Mesendoderm (in vitro differentiated cells): ENCODE data around the gene TUBA1B.
A peak's percentile ranks its signal among the peaks of the same experiment; 100 is the strongest.
"Not testable (repeated sequence)": the region's sequence is repeated elsewhere in the genome, so short reads cannot be mapped to it uniquely, and the experiment has no call there.

Experiments
- DNase-seq: peaks from one replicate; pipeline ENCODE4 v3.0.0; 2013
- H2AK5ac ChIP-seq: 2 replicates; pipeline ENCODE4 v1.6.1; 2013; ENCODE audit warnings: low read length, inconsistent platforms
- H2BK120ac ChIP-seq: 2 replicates; pipeline ENCODE4 v1.6.1; 2013; ENCODE audit warnings: low read depth, mild to moderate bottlenecking, low read length, moderate library complexity, mixed read lengths
- H2BK15ac ChIP-seq: replicated peaks from 2 replicates; pipeline ENCODE4 v1.6.1; 2013; ENCODE audit warnings: low read depth, mild to moderate bottlenecking, moderate library complexity
- H2BK5ac ChIP-seq: 2 replicates; pipeline ENCODE4 v1.6.1; 2013; ENCODE audit warnings: low read length, inconsistent platforms
- H3K18ac ChIP-seq: 2 replicates; pipeline ENCODE4 v1.6.1; 2013; ENCODE audit warnings: mild to moderate bottlenecking, low read length, mixed read lengths
- H3K23ac ChIP-seq: one replicate; pipeline ENCODE4 v1.6.1; 2013; ENCODE audit warnings: low read length
- H3K27ac ChIP-seq: 2 replicates; pipeline ENCODE4 v1.5.1; 2013; ENCODE audit warnings: low read depth, mild to moderate bottlenecking, inconsistent platforms, low read length, moderate library complexity
- H3K27me3 ChIP-seq: 2 replicates; pipeline ENCODE4 v1.6.1; 2013; ENCODE audit warnings: low read length, control low read depth, mild to moderate bottlenecking, inconsistent platforms; ENCODE audit not compliant: insufficient read depth, poor library complexity
- H3K36me3 ChIP-seq: 2 replicates; pipeline ENCODE4 v1.6.1; 2013; ENCODE audit warnings: low read length, inconsistent platforms; ENCODE audit not compliant: control insufficient read depth, insufficient read depth
- H3K4ac ChIP-seq: one replicate; pipeline ENCODE4 v1.6.1; 2013; ENCODE audit warnings: low read depth, mild to moderate bottlenecking, low read length, moderate library complexity
- H3K4me1 ChIP-seq: 2 replicates; pipeline ENCODE4 v1.6.1; 2013; ENCODE audit warnings: low read depth, low read length, inconsistent platforms; ENCODE audit not compliant: control insufficient read depth
- H3K4me2 ChIP-seq: 2 replicates; pipeline ENCODE4 v1.6.1; 2013; ENCODE audit warnings: low read length
- H3K4me3 ChIP-seq: 2 replicates; pipeline ENCODE4 v1.5.1; 2013; ENCODE audit warnings: mild to moderate bottlenecking, low read length
- H3K56ac ChIP-seq: one replicate; pipeline ENCODE4 v1.6.1; 2013; ENCODE audit warnings: low read length
- H3K79me1 ChIP-seq: 2 replicates; pipeline ENCODE4 v1.6.1; 2013; ENCODE audit warnings: low read length, inconsistent platforms
- H3K79me2 ChIP-seq: 2 replicates; pipeline ENCODE4 v1.6.1; 2013; ENCODE audit warnings: mild to moderate bottlenecking, low read length; ENCODE audit not compliant: control insufficient read depth, insufficient read depth
- H3K9ac ChIP-seq: 2 replicates; pipeline ENCODE4 v1.6.1; 2013; ENCODE audit warnings: low read length, inconsistent platforms
- H4K5ac ChIP-seq: one replicate; pipeline ENCODE4 v1.6.1; 2013; ENCODE audit warnings: low read length
- H4K8ac ChIP-seq: one replicate; pipeline ENCODE4 v1.6.1; 2013; ENCODE audit warnings: low read depth, mild to moderate bottlenecking, control low read depth, low read length, moderate library complexity
- WGBS: extraction: QIAGEN DNeasy Blood & Tissue Kit; methylation state at CpG from one replicate; pipeline ENCODE4 v1.1.7; 2013; ENCODE audit warnings: low lambda C conversion rate, missing lambda C conversion rate; ENCODE audit not compliant: insufficient coverage; ENCODE audit errors: extremely low coverage; 5-methylcytosine and 5-hydroxymethylcytosine counted together

Gene TUBA1B

GRCh38 chr12:49138999-49139398 is 7.8 kb upstream of the TUBA1B start:
- Histone ChIP-seq H4K8ac (no peak overlapping the region), H3K4me1 (no peaks in the 10 kb centered on the region), H3K27me3 (no peaks in the 10 kb centered on the region), H2BK15ac (no peak overlapping the region), H3K4ac (no peak overlapping the region), H3K9ac (no peak overlapping the region), H4K5ac (no peak overlapping the region), H2AK5ac (no peak overlapping the region), H3K23ac (no peak overlapping the region), H3K27ac (no peak overlapping the region), H3K18ac (no peak overlapping the region), H2BK120ac (no peak overlapping the region), H3K36me3 (no peaks in the 10 kb centered on the region), H3K4me2 (no peak overlapping the region), H2BK5ac (no peak overlapping the region), H3K79me2 (no peaks in the 10 kb centered on the region), H3K56ac (no peak overlapping the region), H3K4me3 (no peak overlapping the region), H3K79me1 (no peaks in the 10 kb centered on the region)
- no CpG with 5 or more reads among the region's 2 CpGs for WGBS
- DNase-seq: no peak

- no peak overlapping the region for H2BK120ac ChIP-seq
- H3K56ac ChIP-seq: peak overlapping the region; percentile 34
- no peak overlapping the region for H4K5ac ChIP-seq
- no peak overlapping the region for H4K8ac ChIP-seq
- H2BK15ac ChIP-seq: no peak overlapping the region
- no peak overlapping the region for H2AK5ac ChIP-seq
- H3K79me1 ChIP-seq: no peaks in the 10 kb centered on the region
- H3K4me1 ChIP-seq: no peaks in the 10 kb centered on the region
- no peak overlapping the region for H2BK5ac ChIP-seq
- H3K9ac ChIP-seq: no peak overlapping the region
- no peak overlapping the region for H3K23ac ChIP-seq
- peak; percentile 45 for DNase-seq
- no CpG with 5 or more reads among the region's 2 CpGs for WGBS
- H3K18ac ChIP-seq: no peak overlapping the region
- no peak overlapping the region for H3K4me3 ChIP-seq
- H3K27me3 ChIP-seq: no peaks in the 10 kb centered on the region
- H3K36me3 ChIP-seq: no peaks in the 10 kb centered on the region
- no peak overlapping the region for H3K4ac ChIP-seq
- no peaks in the 10 kb centered on the region for H3K79me2 ChIP-seq
- H3K4me2 ChIP-seq: no peak overlapping the region
- no peak overlapping the region for H3K27ac ChIP-seq
Observed at GRCh38 chr12:49138587-49138986, 7.4 kb upstream of the TUBA1B start.

GRCh38 chr12:49137476-49137875 is 6.3 kb upstream of the TUBA1B start:
- Histone ChIP-seq H3K9ac (no peak overlapping the region), H3K56ac (no peak overlapping the region), H3K36me3 (no peaks in the 10 kb centered on the region), H3K79me2 (no peaks in the 10 kb centered on the region), H4K5ac (no peak overlapping the region), H3K27me3 (no peaks in the 10 kb centered on the region), H3K4me2 (no peak overlapping the region), H2BK15ac (no peak overlapping the region), H3K4me1 (peaks cover 3% of the 10 kb centered on the region), H3K18ac (no peak overlapping the region), H2BK5ac (no peak overlapping the region), H4K8ac (no peak overlapping the region), H3K4me3 (no peak overlapping the region), H3K79me1 (no peaks in the 10 kb centered on the region), H3K27ac (no peak overlapping the region), H2BK120ac (no peak overlapping the region), H2AK5ac (no peak overlapping the region), H3K23ac (no peak overlapping the region), H3K4ac (no peak overlapping the region)
- no CpG with 5 or more reads among the region's 1 CpG for WGBS
- no peak for DNase-seq

- not testable (repeated sequence) for H3K27me3 ChIP-seq, H3K79me1 ChIP-seq, H3K56ac ChIP-seq, H3K4me3 ChIP-seq, H2BK5ac ChIP-seq, H3K9ac ChIP-seq, H3K4me1 ChIP-seq, H2AK5ac ChIP-seq, H3K23ac ChIP-seq, H3K18ac ChIP-seq, H3K4ac ChIP-seq, H2BK120ac ChIP-seq, H3K79me2 ChIP-seq, H4K5ac ChIP-seq, H3K36me3 ChIP-seq, DNase-seq, H3K27ac ChIP-seq, H3K4me2 ChIP-seq, H4K8ac ChIP-seq, H2BK15ac ChIP-seq
- WGBS: no CpG with 5 or more reads among the region's 3 CpGs
Observed at GRCh38 chr12:49136997-49137396, 5.8 kb upstream of the TUBA1B start.

- no peak overlapping the region for H3K9ac ChIP-seq
- H3K27ac ChIP-seq: no peak overlapping the region
- no peak overlapping the region for H2AK5ac ChIP-seq
- H3K4me2 ChIP-seq: no peak overlapping the region
- H3K23ac ChIP-seq: no peak overlapping the region
- peaks cover 14% of the 10 kb centered on the region for H3K79me2 ChIP-seq
- no peak overlapping the region for H3K4ac ChIP-seq
- H3K36me3 ChIP-seq: peaks cover 9% of the 10 kb centered on the region
- no CpG with 5 or more reads among the region's 10 CpGs for WGBS
- H3K56ac ChIP-seq: no peak overlapping the region
- no peak for DNase-seq
- no peak overlapping the region for H3K18ac ChIP-seq
- H3K4me3 ChIP-seq: no peak overlapping the region
- H3K4me1 ChIP-seq: peaks cover 8% of the 10 kb centered on the region
- no peak overlapping the region for H4K8ac ChIP-seq
- H3K27me3 ChIP-seq: no peaks in the 10 kb centered on the region
- peaks cover 4% of the 10 kb centered on the region for H3K79me1 ChIP-seq
- H2BK5ac ChIP-seq: no peak overlapping the region
- H2BK15ac ChIP-seq: no peak overlapping the region
- no peak overlapping the region for H2BK120ac ChIP-seq
- H4K5ac ChIP-seq: no peak overlapping the region
Observed at GRCh38 chr12:49133590-49133989, 2.4 kb upstream of the TUBA1B start.

- Histone ChIP-seq H3K27me3 (no peaks in the 10 kb centered on the region), H3K9ac (no peak overlapping the region), H2BK5ac (no peak overlapping the region), H3K56ac (no peak overlapping the region), H3K4me2 (no peak overlapping the region), H3K23ac (no peak overlapping the region), H4K8ac (no peak overlapping the region), H2BK120ac (no peak overlapping the region), H3K4me3 (no peak overlapping the region), H2AK5ac (no peak overlapping the region), H4K5ac (no peak overlapping the region), H3K79me1 (peaks cover 4% of the 10 kb centered on the region), H3K4me1 (peaks cover 8% of the 10 kb centered on the region), H3K36me3 (peaks cover 9% of the 10 kb centered on the region), H3K18ac (no peak overlapping the region), H2BK15ac (no peak overlapping the region), H3K79me2 (peaks cover 14% of the 10 kb centered on the region), H3K4ac (no peak overlapping the region), H3K27ac (no peak overlapping the region)
- no CpG with 5 or more reads among the region's 5 CpGs for WGBS
- DNase-seq: peak; percentile 2
Observed at GRCh38 chr12:49133014-49133413, 1.8 kb upstream of the TUBA1B start.
